Measurements from ENCODE around the gene APOBEC3F. TPM values are rescaled to one million over a fixed set of nuclear protein-coding genes. Genes with fewer than 3 reads are reported as not detected.

Gene APOBEC3F
- total RNA-seq, 1 donor from 2014 or later = 1.7 TPM

GRCh38 chr22:39101226-39101625 is 60.6 kb downstream of the APOBEC3F start:
- no peak overlapping the region for H3K4me3 ChIP-seq (ENCODE audit: low read depth, low read length)
- DNase-seq (ENCODE audit: low read depth) = no peak
- TF ChIP-seq CTCF (conservative IDR thresholded peaks at IDR 0.05; ENCODE audit: low read depth, low read length) = no peak

- H3K4me3 ChIP-seq (ENCODE audit: low read depth, low read length) = no peak overlapping the region
- DNase-seq (ENCODE audit: low read depth) = no peak
- no peak for TF ChIP-seq CTCF (conservative IDR thresholded peaks at IDR 0.05; ENCODE audit: low read depth, low read length)
These were observed 62.8 kb downstream of the APOBEC3F start for GRCh38 chr22:39103431-39103830.

Other genes with a start within 250 kb of the APOBEC3F start
- gene DNAL4, start 246.7 kb upstream of the APOBEC3F start, total RNA-seq = 12.2 and 19.9 TPM in 2 replicates
- 0.58 and 0.72 TPM in 2 replicates for gene NPTXR, start 196.8 kb upstream of the APOBEC3F start, total RNA-seq
- gene CBX6, start 168.6 kb upstream of the APOBEC3F start, total RNA-seq = 36.7 and 43.5 TPM in 2 replicates
- gene APOBEC3A, start 83.3 kb upstream of the APOBEC3F start, total RNA-seq = 0.12 and 0.43 TPM in 2 replicates
- 67.3 and 68.1 TPM in 2 replicates for gene APOBEC3B, start 58.5 kb upstream of the APOBEC3F start, total RNA-seq
- gene APOBEC3C, start 26.6 kb upstream of the APOBEC3F start, total RNA-seq = 15.6 and 18.5 TPM in 2 replicates
- gene APOBEC3D, start 19.7 kb upstream of the APOBEC3F start, total RNA-seq = 0.46 and 0.58 TPM in 2 replicates
- 5.5 and 6.9 TPM in 2 replicates for gene APOBEC3G, start 36.4 kb downstream of the APOBEC3F start, total RNA-seq
- gene APOBEC3H, start 56.4 kb downstream of the APOBEC3F start, total RNA-seq = not detected in 2 replicates
- gene CBX7, start 111.8 kb downstream of the APOBEC3F start, total RNA-seq = 1.7 and 5.8 TPM in 2 replicates
- 41.1 and 79.6 TPM in 2 replicates for gene PDGFB, start 204.1 kb downstream of the APOBEC3F start, total RNA-seq